GM21717 (cell line): Measurements from ENCODE around the gene RIF1.
A peak's percentile ranks its signal among the peaks of the same experiment; 100 is the strongest.

ENCODE experiments used
- ATAC-seq: cut with Tn5 transposase; IDR thresholded peaks from one replicate; pipeline ENCODE4 v1.9.1; 2021; ENCODE audit warnings: mild to moderate bottlenecking, moderate library complexity; ENCODE audit not compliant: unreplicated experiment

The RIF1 gene, protein sequence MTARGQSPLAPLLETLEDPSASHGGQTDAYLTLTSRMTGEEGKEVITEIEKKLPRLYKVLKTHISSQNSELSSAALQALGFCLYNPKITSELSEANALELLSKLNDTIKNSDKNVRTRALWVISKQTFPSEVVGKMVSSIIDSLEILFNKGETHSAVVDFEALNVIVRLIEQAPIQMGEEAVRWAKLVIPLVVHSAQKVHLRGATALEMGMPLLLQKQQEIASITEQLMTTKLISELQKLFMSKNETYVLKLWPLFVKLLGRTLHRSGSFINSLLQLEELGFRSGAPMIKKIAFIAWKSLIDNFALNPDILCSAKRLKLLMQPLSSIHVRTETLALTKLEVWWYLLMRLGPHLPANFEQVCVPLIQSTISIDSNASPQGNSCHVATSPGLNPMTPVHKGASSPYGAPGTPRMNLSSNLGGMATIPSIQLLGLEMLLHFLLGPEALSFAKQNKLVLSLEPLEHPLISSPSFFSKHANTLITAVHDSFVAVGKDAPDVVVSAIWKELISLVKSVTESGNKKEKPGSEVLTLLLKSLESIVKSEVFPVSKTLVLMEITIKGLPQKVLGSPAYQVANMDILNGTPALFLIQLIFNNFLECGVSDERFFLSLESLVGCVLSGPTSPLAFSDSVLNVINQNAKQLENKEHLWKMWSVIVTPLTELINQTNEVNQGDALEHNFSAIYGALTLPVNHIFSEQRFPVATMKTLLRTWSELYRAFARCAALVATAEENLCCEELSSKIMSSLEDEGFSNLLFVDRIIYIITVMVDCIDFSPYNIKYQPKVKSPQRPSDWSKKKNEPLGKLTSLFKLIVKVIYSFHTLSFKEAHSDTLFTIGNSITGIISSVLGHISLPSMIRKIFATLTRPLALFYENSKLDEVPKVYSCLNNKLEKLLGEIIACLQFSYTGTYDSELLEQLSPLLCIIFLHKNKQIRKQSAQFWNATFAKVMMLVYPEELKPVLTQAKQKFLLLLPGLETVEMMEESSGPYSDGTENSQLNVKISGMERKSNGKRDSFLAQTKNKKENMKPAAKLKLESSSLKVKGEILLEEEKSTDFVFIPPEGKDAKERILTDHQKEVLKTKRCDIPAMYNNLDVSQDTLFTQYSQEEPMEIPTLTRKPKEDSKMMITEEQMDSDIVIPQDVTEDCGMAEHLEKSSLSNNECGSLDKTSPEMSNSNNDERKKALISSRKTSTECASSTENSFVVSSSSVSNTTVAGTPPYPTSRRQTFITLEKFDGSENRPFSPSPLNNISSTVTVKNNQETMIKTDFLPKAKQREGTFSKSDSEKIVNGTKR (N-terminal part only)

DNA sequence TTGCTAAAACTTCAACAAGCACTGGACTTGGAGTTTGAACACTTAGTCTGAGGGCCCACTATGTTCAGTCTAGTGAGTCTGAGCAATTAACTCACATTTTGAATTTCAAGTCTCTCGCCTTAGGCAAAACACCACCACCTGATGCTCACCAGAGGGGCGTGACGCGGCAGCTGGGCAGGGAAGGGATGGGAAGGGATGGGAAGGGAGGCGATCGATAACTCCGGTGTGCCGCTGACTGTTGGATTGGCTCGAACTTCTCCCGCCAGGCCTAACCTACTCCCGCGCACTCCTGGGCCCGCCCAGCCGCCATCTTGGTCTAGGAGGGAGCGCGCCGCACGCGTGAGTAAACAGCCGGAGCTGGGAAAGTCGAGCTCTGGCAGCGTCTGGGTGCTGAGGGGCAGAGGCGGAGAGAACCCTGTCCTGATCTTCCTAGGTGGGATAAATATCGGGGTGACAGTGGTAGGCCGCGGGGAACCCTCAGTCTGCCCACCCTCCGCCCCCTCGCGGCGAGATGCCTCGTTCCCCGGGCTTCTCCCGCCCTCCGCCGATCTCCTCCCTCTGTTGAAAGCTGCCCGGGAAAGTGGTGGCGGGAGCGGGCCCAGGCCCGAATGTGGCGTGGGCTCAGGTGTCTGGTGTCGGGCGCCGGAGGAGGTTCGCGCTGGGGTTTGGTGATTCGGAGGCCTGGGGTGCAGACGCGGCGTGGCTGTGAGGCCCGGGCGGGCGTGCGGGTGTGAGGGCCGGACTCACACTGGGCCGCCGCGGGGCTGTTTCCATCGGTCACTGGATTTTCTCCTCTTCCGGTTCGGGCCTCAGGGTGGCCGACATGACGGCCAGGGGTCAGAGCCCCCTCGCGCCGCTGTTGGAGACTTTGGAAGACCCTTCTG is at the start of gene RIF1:
Gene RIF1 (plus strand): TSS at position 302 of the 884 bp plus-strand sequence. CDS start 522 bp downstream, at position 824.
- peak; percentile 96 for ATAC-seq

DNA sequence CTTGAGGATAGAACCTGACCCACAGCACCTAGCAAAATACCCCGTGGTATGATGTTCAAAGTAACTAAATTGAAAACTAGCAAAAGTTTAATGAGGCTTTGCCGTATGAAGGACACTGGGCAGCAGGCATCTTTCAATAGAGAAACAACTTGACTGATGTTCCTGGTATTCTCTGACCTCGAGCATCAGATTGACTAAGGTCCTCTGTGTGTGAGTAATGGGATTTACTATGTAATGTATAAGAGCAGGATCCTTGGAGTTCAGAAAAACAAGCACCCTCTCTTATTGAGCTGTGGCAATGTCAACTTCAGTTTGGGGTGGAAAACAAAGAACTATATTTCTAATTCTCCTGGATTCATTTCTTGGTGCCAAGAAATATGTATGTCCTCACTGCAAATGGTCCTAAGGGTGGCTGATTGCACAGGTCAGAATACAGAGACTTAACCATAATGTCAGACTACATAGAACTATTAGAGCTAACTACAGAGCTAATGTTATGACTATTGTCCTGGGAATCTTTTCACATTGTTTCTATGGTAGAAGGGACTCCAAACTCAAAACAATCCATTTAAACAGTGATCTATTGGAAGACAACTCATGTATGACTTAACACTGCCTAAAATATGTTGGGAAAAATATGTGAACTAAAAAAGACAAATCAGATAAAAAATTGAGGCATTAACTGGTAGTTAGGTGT is 47.9 kb upstream of the RIF1 start:
- no peak for ATAC-seq

DNA sequence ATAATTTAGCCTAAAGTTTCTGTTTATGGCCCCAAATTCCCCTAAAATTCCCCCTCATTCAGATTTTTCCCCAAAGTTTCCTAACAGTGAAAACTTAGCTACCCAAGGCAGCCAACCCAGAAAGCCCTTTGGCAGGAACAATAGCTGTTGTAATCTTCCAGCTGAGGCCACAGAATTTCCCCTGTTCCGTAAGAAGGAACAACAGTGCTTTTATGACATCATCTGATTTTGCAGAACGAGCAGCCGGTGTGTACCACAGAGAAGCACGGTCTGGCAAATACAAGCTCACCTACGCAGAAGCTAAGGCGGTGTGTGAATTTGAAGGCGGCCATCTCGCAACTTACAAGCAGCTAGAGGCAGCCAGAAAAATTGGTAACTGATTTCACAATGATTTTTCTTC is 46.0 kb upstream of the RIF1 start:
- peak; percentile 95 for ATAC-seq

DNA sequence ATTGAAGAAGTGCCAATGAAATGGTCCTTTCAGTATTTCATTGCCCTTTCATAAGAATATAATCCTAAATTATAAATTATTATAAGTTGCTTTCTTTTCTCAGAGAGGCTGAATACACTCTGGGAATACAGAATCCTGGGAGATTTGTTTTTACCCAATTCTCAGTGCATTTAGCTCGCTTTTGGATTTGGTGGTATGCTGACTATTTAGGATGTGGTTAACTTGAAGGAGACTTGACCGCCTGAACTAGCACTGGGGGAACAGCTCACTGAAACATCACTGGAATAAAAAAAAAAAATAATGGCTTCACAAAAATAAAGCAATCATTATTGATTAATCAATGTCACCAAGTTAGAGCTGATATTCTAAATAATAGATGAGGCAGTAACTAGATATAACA is 42.1 kb upstream of the RIF1 start:
- ATAC-seq, result no peak

DNA sequence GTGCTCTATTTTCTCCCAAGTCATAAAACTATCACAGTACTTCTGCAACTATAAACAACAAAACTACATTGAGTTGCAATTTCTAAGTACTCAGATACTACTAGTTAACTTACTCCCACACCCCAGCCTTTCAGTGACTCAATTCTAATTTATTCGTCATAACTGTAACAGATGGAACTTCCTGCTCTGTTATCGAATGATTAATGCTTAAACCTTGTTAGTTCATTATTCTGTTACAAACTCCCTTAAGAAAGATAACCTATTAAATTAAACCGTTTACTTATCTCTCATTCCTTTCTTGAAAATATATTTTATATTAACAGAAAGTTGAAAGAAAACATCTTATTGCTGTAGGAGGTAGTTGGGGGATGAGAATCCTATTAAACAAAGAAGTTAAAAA is 35.3 kb upstream of the RIF1 start:
- ATAC-seq, result peak; percentile 96

DNA sequence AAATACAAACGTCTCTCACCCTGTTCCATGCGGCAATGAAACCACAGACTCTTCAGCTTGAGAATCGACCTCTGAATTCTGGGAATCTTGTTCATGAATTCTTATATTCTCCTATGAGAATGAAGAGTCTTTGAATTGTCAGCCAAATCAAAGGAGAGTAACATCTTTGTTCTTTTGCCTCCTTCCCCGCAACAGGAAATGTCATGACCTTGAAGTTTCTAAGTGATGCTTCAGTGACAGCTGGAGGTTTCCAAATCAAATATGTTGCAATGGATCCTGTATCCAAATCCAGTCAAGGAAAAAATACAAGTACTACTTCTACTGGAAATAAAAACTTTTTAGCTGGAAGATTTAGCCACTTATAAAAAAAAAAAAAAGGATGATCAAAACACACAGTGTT is 30.5 kb upstream of the RIF1 start:
- ATAC-seq, result no peak

DNA sequence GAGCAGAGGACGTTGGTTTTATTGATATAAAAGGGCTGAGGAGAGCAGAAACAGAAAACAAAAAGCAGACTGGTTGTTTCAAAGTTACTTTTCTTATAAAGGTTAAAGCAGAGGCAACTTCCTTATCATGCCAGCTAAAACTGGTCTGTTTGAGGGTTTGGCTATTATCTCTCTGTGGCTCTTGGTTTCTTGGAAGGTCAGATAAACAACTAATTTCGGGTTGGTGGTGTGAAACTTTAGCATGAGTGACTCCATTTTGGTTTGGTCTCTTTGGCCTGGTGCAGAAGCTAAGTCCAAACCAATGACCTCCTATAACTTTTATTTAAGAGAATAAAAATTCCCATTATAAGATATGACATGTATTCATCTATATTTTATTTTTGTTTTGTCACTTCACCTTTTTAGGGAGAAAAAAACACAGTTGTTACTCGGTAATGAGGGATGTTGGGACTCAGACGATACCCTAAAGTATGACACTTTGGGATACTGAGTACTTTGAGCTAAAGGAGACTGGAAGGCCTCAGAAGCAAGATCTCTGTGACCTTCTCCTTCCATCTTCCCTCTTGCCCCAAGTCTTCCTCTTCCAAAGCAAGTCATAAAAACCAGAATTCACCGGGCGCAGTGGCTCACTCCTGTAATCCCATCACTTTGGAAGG is 29.0 kb upstream of the RIF1 start:
- no peak for ATAC-seq

DNA sequence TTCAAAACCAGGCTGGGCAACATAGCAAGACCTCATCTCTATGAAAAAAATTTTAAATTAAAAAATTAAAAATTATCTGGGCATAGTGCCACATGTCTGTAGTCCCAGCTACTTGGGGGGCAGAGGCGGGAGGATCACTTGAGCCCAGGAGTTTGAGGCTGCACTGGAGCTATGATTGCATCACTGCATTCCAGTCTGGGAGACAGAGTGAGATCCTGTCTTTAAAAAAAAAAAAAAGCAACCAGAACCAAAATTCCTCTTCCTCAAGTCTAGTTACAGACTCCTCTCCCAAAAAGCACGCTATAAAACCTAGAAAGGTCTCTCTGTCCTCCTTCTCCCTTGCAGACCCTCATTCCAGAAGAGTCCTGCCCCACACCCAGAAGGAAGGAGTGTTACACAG is 28.4 kb upstream of the RIF1 start:
- ATAC-seq, result no peak

DNA sequence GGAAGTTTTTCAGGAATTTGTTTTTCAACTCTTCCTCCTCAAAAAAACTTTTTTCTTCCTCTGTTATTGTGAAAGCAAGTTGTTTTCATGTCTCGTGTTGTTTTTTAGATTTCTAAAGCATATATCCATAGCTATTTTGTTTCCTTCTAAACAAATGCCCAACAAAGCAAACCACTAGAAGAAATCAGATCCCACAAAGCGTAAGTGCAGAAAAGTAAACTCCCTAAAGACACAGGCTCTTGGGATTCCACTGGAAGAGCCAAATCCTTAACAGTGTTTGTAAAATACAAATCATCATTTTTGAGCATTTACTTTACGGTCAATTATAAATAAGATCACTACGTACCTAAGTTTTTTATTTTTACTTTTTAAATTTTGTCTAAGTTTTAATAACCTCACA is 21.7 kb upstream of the RIF1 start:
- no peak for ATAC-seq

DNA sequence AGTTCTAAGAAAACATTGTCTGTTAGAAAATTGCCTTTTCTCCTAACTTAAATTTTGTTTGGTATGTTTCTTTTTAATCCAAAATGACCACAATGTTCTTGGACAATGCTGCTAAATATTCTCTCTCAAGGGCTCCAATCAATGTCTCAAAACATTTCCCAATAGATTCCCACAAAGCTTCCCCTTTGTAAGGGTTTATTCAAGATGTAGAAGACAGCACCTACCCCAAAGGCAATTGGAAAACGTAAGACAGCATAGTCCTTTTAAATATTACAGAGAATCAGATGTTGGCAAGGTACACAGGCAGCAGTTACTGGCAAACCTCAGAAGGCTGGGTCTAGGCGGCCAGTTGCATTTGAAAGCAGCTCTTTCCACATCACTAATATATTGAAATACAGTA is 18.3 kb upstream of the RIF1 start:
- ATAC-seq, result no peak

DNA sequence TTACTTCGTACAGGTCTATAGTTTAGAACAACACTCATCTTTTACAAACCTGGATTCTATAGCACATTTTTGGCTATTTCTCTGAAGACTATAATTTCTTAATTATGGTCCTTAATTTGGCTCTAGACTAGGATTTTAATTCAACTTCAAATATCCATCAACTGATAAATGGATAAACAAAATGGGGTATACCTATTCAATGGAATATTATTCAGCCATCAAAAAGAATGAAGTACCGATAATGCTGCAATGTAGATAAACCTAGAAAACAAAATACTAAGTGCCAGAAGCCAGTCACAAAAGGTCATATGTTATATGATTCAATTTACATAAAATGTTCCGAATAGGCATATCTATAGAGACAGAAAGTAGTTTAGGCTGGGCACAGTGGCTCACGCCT is 15.2 kb upstream of the RIF1 start:
- no peak for ATAC-seq

DNA sequence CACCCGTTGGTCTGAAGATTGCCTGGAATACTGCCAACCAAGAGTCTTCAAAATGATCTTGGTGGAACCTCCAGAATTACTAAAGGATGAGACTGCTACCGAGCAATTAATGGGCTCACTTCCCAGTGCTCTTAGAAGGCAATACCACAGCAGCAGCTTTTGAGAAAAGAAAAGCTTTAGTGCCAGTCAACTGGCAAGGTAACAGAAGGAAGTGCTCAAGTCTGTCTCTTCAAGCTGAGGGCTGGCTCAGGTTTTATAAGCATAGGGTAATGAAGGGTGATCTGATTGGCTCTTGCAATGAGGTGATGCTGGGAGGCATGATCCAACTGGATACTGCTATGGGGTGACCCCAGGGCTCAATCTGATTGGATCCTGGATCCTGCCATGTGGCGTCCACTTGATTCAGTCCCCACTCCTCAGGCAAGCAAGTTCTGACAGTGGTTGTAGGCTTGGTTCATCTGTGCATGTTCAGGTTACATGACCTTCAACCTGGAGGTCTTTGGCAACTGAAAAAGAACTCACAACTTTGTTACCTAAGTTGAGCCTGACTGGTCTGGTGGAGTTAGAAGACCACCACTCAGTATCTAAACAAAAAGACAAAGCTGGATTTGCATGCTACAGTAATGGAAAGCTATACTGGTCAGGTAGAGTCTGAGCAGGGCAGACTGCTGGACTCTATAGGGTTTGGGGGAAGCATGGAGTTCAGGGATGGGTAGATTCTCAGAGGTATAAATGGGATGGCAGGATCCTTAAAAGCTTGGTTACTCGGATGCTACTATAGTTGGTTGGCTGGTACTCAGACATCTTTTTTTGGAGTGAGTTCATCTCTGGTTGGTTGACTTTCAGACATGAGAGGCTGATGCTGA is 14.0 kb upstream of the RIF1 start:
- no peak for ATAC-seq

DNA sequence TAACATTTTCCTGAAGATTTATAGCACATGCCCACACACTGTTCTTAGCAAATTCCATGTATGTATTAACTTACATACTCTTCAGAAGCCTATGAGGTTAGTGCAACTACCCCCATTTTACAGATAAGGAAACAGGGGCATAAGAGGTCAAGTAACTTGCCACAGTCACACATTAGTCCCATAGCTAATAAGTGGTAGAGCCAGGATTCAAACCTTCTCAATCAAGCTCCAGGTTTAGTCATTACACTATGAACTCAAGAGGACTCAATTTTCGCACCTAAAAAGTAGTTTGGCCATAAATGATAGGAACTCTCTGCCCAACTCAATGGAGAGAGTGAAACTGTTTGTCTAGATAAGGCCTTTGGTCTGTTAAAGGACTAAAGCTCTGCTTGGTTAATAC is 9.7 kb upstream of the RIF1 start:
- ATAC-seq, result no peak

DNA sequence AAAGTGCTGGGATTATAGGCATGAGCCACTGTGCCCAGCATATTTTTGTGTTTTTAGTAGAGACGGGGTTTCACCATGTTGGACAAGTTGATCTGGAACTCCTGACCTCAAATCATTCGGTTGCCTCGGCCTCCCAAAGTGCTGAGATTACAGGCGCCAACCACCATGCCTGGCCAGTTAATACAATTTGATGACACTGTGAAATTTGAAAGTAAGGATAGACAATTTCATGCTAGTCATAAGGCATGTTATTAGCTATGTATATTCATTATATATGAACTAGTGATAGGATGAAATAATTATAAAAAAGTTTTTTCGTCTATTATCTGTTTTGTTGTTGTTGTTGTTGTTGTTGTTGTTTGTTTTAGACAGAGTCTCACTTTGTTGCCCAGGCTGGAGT is 8.6 kb upstream of the RIF1 start:
- no peak for ATAC-seq

DNA sequence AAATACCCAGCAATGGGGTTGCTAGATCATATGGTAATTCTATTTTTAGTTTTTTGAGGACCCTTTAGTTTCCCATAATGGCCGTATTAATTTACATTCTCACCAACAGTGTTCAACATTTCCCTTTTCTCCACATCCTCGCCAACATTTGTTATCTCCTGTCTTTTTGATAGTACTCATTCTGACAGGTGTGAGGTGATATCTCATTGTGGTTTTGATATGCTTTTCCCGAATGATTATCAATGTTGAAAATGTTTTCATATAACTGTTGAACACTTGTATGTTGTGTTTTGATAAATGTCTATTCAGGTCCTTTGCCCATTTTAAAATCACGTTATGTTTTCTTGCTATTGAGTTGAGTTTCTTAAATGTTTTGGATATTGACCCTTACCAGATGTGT is 5.8 kb upstream of the RIF1 start:
- no peak for ATAC-seq

DNA sequence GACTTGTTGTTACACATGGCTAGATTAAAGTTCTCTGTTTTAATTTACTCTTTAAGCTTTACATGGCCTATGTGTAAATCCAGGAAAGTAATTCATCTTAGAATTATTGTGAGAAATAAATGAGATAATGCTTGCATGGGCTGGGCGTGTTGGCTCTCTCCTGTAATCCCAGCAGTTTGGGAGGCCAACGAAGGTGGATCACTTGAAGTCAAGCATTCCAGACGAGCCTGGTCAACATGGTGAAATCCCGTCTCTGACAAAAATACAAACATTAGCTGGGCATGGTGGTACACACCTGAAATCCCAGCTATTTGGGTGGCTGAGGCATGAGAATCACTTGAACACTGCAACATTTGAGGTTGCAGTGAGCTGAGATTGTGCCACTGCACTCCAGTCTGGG is 4.3 kb upstream of the RIF1 start:
- no peak for ATAC-seq

DNA sequence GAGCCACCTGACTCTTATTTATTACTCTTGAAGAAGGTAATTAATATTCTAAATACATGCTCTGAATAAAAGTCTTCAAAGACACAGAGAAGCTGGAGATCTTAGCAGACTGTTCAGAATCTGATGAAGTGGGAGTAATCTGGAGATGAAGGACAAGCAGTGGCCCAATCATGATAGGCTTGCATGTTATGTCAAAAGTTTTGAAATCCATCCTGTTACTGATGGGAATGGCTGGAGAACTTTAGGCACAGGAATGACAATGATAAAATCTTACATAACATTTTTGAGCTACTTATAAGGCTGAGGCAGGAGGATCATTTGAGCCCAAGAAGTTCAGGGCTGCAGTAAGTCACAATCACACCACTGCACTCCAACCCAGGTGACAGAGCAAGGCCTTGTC is 2.4 kb upstream of the RIF1 start:
- ATAC-seq, result no peak
